ENCODE data around the gene SH3BGRL2.

SH3BGRL2 gene

DNA sequence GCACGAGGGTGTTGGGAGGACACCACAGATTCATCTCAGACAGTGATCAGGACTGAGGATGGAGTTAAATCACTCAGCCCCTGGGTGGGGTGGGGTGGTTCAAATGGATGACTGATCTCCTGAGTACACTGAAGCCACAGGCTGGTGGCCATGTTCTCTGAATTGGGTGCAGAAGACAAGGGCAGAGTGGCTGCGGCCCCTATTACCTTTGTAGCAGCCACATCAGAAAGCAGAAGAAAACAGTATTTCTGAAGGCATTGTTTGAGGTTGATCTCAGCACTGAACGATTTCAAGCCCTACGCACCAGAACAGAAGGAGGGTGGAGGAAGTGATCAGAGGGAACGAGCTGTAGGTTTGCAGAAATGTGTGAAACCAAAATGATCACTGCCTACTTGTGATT is 71.6 kb downstream of the SH3BGRL2 start:
- TF ChIP-seq CTCF (IDR thresholded peaks at IDR 0.05; ENCODE audit: low read depth, low read length) = no peak
- H3K4me3 ChIP-seq (ENCODE audit: low read depth, low read length) = no peak overlapping the region

DNA sequence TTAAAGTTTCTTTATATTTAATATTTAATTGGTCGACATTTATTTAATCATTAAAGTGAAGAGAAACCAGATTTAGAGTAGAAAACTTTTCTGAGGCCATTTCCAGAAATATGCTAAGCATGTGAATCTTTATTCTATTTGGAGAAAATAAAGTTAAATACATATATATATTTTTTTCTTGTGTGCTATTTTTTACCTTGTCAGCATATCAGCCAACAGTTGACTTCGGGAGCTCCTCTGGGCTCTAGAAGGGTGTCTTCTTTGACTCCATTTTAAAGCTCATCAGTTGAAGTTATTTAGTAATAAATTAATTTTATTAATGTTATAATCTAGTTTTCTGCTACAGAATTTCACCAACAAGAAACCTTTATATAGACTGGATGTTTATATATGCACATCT is 73.1 kb downstream of the SH3BGRL2 start:
- TF ChIP-seq CTCF (IDR thresholded peaks at IDR 0.05; ENCODE audit: low read depth, low read length) = no peak

GRCh38 chr6:79705456-79705995 is 74.4 kb downstream of the SH3BGRL2 start:
- H3K4me3 ChIP-seq (ENCODE audit: low read depth, low read length) = no peak overlapping the region
- no peak for TF ChIP-seq CTCF (IDR thresholded peaks at IDR 0.05; ENCODE audit: low read depth, low read length)

More for the DNA sequence above, 73.1 kb downstream of the SH3BGRL2 start:
- H3K4me3 ChIP-seq (ENCODE audit: low read depth, low read length) = no peak overlapping the region

GRCh38 chr6:79706527-79706926 is 75.4 kb downstream of the SH3BGRL2 start:
- H3K4me3 ChIP-seq (ENCODE audit: low read depth, low read length) = no peak overlapping the region
- TF ChIP-seq CTCF (IDR thresholded peaks at IDR 0.05; ENCODE audit: low read depth, low read length) = no peak

DNA sequence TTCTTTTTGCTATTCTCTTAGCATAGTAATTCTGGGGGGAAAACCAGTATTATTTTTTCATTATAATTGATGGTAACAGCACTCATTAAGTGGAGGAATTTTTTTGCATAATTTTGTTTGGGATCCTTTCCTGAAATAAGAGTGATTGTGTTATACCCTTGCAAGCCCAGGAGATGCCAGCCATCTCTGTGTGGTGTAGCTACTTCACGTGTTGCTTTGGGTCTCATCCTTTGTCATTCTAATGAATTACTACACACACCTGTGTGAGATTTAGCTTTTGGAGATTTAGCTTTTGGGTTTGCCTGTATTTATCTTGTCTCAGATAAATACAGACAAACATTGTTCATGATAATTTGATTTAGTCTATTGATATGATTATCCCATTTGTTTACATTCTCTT is 76.5 kb downstream of the SH3BGRL2 start:
- no peak overlapping the region for H3K4me3 ChIP-seq (ENCODE audit: low read depth, low read length)
- TF ChIP-seq CTCF (IDR thresholded peaks at IDR 0.05; ENCODE audit: low read depth, low read length) = no peak

GRCh38 chr6:79708095-79708791 is 77.1 kb downstream of the SH3BGRL2 start:
- TF ChIP-seq CTCF (IDR thresholded peaks at IDR 0.05; ENCODE audit: low read depth, low read length) = no peak

GRCh38 chr6:79710127-79710526 is 79.0 kb downstream of the SH3BGRL2 start:
- no peak overlapping the region for H3K4me3 ChIP-seq (ENCODE audit: low read depth, low read length)
- TF ChIP-seq CTCF (IDR thresholded peaks at IDR 0.05; ENCODE audit: low read depth, low read length) = no peak

More at GRCh38 chr6:79708095-79708791, 77.1 kb downstream of the SH3BGRL2 start:
- H3K4me3 ChIP-seq (ENCODE audit: low read depth, low read length) = no peak overlapping the region

All from WI38 (cell line).